Neural cell (in vitro differentiated cells): Measurements from ENCODE around the gene RPL21.

ENCODE experiments used
- CTCF ChIP-seq: fragments of 450-650 bp; IDR thresholded peaks from 2 replicates; pipeline ENCODE4 v1.5.1; 2014; ENCODE audit warnings: antibody characterized with exemption, mild to moderate bottlenecking, moderate library complexity; ENCODE audit not compliant: poor library complexity, severe bottlenecking
- EP300 ChIP-seq: fragments of 450-650 bp; conservative IDR thresholded peaks from 2 replicates; pipeline ENCODE4 v1.6.1; 2014; ENCODE audit warnings: antibody characterized with exemption, mild to moderate bottlenecking, moderate library complexity; ENCODE audit not compliant: poor library complexity, severe bottlenecking
- REST ChIP-seq: IDR thresholded peaks from 2 replicates; pipeline ENCODE4 v1.6.1; 2012; ENCODE audit warnings: borderline replicate concordance
- SMC3 ChIP-seq: fragments of 450-650 bp; conservative IDR thresholded peaks from 2 replicates; pipeline ENCODE4 v1.6.1; 2014; ENCODE audit warnings: antibody characterized with exemption, mild to moderate bottlenecking, moderate library complexity; ENCODE audit not compliant: poor library complexity

- TF ChIP-seq SMC3 (no peak), CTCF (no peak), REST (no peak), EP300 (no peak)
These were observed 17.8 kb downstream of the RPL21 start for GRCh38 chr13:27269114-27269665.
